Effector CD8-positive, alpha-beta T cell (primary cell): Measurements from ENCODE around the gene ITSN1.
"Not testable (repeated sequence)": the region's sequence is repeated elsewhere in the genome, so short reads cannot be mapped to it uniquely, and the experiment has no call there.

Source experiments
- DNase-seq: peaks from one replicate; lab custom pipeline; 2025; lab: John Stamatoyannopoulos, UW

Gene ITSN1

DNA sequence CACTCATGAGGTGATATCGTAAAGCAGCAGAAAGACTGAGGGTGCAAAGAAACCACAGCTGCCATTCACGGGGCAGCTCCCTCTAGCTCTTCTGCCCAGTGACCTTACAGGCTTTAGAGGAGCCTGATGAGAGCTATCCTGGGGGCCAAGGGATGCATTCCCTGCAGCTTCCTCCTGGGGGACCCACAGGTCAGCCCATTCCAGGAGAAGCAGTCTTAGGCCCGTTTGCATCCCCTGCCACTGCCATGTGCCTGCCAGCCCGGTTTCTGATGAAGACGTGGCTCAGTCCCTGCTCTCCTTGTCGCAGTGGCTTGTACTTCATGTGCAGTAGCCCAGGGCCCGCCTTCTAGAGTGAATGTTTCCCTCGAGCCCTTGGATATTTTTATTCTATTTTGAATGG is 250.6 kb downstream of the ITSN1 start:
- no peak for DNase-seq

DNA sequence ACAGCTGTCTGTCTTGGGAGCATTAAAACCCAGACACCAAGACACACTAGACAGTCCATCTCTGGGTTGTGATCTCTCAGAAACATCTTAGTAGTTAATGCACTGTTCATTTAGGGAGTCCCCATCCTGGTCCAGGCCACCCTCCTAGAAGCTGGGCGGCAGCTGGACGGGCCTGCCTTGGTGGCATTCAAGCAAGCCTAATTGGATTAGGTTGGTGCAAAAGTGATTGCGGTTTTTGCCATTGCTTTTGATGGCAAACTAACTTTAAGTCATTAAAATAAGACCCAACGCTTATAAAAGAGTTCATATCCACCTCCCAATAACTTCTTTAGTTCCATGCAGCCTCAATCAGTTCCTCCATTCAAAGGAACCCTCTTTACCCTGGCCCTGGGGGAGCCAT is 251.6 kb downstream of the ITSN1 start:
- DNase-seq, result no peak

DNA sequence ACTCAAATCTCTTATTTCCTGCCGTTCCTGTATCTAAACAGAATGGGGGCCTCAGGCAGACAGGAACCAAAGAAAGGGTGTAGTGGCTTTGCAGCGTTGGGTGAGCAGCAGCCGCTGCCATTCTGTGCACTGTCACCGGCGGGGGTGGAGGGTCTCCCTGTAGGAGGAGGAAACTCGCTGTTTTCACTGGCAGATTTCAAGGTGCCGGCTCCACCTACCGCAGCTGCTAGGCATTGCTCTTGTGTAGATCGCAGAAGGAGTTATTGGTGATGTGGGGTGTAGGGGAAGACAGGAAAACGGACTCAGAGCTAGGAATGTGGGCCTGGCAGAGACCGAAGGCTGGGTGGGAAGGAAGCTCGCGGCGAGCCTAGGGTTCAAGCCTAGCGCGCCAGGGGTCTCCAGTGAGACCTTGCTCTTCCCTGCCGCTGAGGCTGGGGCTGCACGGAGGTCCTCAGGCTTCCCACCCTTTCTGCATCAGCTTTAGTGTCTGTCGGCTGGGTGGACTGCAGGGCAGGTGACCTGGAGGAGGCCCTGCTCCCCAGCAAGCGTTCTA is 252.5 kb downstream of the ITSN1 start:
- peak; percentile 41 for DNase-seq

DNA sequence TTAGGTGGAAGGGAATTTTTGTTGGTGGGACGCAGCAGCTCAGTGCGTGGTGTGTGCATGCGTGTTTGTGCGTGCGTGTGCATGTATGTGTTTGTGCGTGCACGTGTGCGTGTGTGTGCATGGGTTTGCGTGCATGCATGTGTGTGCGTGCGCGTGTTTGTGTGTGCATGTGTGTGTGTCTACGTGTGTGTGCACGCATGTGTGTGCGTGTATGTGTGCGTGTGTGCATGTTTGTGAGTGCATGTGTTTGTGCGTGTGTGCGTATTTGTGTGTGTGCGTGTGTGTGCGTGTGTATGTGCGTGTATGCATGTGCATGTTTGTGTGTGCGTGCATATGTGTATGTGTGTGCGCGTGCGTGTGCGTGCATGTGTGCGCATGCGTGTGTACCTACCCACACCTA is 253.1 kb downstream of the ITSN1 start:
- DNase-seq, result no peak

DNA sequence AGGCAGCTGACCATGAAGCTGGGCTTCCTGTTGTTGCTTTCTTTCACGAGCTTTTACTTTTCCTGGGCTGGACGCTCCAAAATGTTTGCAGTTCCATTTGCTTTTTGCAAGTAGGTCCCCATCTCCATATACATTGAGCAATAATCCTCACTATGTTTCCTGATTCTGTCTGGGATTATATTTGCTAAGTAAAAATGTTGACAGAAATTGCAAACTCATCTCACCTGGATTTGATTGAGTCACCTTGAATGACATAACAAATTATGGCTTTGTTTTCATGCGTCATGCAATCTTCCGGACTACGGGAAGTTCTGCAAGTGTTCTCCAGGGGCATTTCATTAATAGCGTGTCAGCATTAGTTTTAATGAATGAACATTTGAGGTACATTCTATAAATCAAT is 254.4 kb downstream of the ITSN1 start:
- DNase-seq, result no peak

DNA sequence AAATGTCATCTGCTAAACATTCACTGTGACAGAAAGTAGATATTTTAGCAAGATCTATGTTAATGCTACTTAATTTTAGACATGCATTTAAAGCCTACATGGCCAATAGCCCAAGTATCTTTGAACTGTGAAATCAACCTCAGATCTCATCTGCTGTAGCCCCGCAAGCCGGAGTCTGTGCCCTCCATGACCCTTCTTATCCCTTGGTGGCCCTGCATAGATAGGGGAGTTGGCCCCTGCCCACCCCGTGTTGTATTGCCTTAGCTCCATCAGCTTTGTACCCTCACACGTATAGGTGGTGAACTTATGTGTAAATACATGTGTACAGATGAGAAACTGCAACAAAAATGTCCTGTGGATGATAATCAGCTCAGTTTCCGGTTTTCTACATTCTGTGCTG is 254.8 kb downstream of the ITSN1 start:
- no peak for DNase-seq

DNA sequence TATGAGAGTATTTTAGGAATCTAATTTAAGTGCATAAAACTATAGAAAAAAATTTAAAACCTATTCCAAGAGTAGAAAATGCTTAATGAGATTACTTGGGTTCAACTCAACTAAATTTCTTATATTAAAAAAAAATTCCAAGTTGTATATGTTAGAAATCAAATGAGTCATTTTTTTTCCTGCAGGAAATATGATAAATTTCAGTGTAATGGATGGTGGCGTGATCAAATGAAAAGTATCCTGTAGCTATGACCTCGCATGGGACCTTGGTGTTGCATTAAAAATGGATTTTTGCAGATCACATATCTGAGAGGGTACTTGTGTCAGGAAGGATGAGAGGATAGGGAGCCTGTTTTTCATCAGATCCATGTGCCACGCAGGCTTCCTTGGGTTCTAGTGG is 255.4 kb downstream of the ITSN1 start:
- DNase-seq, result no peak

DNA sequence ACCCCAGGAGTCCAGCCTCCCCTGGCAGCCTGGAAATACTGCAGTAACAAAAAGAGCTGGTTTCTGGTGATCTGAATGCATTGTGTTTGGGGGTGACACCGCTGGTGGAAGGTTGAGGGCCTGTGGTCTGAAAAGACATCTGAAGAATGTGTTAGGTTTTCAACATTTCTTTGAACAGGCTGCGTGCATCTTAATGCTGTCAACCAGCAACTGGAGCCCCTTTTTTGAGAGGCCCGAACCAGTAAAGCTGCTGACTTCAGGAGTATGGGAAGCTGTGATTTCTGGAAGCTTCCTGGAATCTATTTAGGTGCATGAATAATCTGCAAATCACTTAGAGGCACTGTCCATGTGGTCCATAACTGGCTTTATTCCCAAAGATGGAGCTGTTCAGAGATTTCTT is 256.3 kb downstream of the ITSN1 start:
- no peak for DNase-seq

DNA sequence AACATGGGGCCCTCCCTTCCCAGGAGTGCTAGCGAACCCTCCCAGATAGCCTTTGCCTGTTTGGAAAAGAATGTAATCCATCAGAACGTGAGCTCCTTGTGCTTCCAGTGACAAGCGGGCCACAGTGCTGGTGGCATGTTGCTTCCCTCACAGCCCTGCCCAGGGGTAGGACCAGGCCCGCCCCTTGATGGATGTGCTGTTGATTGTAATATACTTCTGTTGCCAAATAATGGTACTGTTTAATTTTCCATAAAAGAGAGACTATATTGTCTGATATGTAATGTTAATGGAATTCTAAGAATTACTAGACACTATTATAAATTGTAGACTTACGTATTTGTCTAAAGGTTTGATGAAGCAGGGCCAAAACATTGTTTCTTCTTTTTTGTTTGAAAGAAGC is 256.9 kb downstream of the ITSN1 start:
- DNase-seq, result no peak

DNA sequence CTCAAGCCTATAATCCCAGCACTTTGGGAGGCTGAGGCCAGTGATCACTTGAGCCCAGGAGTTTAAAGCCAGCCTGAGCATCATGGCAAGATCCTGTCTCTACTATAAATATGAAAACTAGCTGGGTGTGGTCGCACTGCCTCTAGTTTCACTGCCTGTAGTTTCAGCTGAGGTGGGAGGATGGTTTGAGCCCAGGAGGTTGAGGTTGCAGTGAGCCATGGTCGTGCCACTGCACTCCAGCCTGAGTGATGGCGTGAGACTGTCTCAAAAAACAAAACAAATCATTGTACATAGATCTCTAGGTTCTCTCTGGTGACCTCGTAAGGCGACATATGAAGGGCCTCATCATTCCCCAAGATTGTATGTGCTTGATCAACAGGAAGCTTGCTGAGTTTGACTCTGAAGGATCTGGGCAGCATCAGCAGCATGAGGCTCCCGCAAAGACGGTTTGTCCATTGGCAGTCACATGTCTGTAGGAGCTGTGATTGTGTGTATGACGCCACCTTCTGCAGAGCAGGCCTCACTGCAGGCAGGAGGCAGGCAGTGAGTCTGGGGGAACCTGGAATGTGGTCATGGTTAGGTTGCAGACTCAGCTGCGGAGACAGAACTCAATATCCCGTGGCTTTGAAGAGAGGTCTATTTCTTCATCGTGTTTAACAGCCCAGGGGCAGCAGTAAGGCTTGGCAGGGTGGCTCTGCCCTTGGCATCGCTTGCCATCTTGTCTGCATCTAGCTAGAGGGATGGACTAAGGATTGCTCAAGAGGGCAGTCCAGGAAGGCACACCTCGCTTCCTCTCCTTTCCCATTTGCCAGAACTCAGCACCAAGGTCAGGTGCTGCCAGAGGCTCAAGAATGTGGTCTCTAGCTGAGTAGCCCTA is 259.3 kb downstream of the ITSN1 start:
- DNase-seq, result no peak

DNA sequence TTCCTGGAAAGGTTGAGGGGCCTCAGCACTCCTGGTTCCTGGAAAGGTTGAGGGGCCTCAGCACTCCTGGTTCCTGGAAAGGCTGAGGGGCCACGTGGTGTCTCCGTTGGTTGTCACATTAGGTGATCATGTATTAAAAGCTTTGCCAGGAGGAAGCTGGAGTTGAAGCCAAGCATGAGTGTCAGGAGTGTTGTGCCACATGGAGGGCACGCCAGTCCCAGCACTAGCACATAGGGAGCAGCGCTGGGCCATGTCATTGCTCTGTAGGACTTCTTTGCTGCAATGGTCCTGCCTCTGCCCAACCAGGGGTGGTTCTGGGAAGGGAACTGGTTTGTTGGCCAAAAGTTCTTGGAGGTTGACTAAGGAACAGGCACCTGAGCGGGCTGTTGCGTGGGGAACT is 260.0 kb downstream of the ITSN1 start:
- no peak for DNase-seq

DNA sequence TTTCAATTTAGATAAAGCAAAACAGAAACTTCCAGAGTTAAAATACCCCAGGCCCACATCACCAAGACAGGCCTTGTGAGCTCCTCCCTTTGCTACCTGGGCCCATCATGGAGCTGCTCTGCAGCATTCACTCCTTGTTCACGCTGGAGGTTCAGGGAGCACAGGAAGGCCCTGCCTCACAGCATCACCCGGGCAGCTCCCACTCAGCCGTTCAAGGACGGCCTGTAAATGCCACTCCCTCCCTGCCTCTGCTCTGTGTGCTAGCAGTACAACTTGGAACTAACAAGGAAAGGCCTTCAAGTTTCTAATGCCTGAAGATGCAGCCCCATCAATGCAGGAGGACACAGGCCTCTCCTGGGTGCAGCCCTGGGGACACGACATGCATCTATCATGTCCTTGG is 261.7 kb downstream of the ITSN1 start:
- no peak for DNase-seq

DNA sequence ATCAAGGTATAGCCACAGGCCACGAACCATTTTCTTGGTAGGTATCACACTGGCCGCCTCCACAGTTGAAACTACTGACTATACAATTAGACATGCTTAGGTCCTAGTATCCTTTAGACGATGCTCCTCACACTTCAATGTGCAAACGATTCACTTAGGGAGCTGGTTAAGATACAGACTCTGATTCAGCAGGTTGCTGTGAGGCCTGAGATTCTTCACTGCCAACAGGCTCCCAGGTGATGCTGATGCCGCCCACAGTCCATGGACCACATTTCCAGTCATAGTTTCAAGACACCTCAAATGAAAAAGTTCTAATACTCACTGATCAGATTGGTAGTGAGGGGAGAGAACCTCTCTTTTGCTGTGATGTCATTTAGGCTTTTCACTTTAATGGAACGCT is 266.5 kb downstream of the ITSN1 start:
- DNase-seq, result no peak

DNA sequence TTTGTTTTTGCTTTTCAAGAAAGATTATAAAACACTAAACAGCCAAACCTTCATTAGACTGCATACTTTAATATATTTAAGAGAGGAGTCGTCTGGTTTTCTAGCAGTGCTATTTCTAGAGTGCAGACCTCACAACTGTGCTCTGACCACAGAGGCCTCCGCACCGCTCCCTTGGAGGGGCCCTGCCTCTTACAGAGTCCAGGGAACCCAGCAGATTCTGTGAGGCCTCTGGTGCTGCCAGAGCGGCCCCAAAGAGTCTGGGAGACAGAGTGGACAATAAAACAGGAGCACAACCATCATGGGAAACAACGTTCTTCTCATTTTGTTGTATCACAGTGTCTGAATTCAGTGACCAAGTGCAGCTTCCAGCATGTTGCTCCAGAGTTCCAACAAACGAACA is 267.5 kb downstream of the ITSN1 start:
- DNase-seq, result no peak

DNA sequence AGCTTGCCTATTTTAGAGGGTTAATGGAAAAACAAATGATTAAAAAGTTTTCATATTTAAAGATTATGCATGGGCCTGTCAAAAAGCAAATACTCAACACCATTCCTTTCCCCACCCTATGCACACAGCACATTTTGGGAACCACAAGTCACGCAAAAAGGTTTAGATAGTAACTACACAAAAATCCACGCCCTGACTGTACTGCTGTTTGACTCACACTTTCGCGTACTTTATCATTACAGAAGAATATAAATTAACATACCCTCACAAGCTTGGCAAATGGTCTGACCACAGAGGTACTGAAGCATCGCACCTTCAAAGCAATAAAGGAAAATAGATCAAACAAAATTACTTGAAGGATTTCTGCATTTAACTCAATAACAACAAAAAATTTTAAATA is 271.9 kb downstream of the ITSN1 start:
- no peak for DNase-seq

DNA sequence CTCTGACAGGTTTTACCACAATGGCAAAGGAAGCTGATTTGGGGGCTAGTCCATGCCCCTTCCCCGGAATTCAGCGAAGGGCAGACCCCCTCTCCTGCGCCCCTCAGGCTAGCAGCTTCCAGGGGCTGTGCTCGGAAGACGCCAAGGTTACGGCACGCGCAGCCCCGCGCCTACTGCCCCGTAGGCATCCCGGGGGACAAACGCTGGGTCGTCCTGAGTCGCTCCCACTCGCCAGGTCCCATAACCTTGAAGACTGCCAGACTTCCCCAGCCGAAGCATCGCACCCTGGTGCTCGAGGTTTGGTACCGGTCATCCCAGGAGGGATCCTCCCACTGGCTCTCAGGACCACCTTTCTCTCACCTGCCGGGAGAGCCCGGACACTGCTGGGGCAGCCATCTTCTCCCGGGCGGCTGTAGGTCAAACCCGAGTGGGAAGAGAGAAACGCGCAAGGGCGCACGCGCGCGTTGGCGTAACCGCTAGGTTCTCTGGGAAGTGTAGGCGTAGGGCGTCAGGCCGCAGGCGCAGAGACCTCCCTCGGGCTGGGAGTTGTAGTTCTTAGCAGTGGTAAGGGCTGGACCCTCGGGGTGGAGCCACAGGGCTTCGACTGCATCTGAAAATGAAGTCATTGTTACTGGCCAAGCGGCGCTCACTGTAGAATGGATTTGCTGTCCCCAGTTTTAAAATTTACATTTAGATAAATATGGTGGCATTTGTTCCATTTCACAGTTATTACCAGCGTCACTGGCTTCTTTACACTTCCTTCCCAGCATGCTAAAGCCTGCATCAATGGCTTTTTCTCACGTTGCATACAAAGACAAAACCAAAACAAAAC is 273.3 kb downstream of the ITSN1 start, which contains the start of gene ATP5PO:
TSS of gene ATP5PO (minus strand) at position 437 of the 832 bp plus-strand sequence. CDS start at position 396, 41 bp downstream.
- peak; percentile 94 for DNase-seq

DNA sequence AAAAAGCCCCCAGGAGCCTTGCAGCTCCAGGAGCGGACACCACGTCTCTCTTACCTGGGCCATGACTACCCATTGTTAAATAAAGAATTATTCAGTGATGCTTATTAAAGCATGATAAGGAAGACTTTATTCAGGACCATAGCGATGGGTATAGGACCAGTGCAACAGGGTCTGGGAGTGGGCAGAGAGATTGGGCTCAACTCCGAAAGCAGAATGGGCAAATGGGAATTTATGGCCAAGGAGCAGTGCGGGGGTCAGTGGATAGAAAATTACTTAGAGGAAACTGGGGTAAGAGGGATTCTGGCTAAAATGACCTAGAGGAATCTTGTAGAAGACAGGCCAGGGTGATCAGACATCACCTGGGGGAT is 273.9 kb downstream of the ITSN1 start:
- no peak for DNase-seq

DNA sequence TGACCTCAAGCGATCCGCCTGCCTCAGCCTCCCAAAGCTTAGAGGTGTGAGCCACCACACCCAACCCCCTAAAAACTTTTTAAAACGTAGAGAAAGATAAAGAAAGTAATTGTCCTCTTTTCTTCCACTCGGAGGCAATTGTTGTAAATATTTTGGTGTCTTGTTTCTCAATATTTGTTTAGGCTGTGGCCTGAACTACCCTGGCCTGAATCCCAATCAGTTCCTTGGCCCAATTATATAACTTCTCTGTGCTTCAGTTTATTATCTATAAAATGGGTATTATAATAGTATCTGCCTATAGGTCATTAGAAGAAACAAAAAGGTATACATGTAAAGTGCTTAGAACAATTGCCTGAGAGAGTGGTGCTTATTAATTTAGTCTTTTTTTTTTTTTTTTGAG is 275.1 kb downstream of the ITSN1 start:
- DNase-seq, result no peak

DNA sequence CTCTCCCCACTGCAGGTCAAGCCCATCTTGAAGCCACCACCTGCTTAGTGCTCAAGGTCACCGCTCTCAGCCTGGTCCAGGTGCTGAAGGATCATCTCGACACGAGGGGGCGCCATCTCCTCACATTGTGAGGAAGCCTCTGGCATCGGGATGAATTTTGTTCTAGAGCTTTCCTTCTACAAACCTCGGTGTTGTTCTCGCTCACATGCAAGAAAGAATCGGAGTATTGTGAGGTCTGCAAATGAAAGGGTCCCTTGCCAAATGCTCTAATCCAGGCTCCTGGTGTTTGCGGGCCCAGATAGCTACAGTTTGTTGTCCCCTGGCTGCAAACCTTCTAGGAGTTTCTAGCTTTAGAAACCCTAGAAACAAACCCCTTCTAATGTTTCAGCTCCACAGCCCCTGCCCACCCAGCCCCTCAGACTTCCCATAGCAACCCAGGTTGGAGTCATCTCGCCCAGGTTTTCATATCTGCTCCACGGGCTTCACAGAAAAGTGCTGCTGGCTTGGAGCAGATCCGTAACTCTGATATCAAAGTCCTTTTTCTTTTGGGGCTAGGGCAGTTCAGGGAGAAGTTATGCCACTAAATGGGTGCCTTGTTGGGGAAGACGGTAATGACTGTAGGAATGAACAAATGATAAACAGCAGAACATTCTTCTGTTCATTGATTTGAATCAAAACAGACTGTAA is 281.9 kb downstream of the ITSN1 start:
- DNase-seq, result peak; percentile 86

DNA sequence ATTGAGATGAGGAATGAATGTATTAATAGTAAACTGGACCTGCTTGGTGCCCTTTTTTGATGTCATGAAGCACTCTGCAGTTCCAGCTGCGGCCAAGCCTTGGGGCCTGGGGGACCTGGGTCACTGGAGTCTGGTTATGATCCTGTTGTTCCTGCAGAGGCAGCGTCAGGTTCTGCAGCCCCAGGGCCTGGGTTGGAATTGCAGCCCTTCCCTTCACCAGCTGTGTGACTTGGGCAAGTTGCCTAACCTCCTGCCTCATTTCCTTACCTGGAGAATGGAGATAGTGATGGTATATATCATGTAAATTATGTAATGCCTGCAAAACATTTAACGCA is 282.4 kb downstream of the ITSN1 start:
- DNase-seq, result no peak

DNA sequence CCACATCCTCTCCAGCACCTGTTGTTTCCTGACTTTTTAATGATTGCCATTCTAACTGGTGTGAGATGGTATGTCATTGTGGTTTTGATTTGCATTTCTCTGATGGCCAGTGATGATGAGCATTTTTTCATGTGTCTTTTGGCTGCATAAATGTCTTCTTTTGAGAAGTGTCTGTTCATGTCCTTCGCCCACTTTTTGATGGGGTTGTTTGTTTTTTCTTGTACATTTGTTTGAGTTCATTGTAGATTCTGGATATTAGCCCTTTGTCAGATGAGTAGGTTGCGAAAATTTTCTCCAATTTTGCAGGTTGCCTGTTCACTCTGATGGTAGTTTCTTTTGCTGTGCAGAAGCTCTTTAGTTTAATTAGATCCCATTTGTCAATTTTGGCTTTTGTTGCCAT is 283.9 kb downstream of the ITSN1 start:
- DNase-seq, result not testable (repeated sequence)

DNA sequence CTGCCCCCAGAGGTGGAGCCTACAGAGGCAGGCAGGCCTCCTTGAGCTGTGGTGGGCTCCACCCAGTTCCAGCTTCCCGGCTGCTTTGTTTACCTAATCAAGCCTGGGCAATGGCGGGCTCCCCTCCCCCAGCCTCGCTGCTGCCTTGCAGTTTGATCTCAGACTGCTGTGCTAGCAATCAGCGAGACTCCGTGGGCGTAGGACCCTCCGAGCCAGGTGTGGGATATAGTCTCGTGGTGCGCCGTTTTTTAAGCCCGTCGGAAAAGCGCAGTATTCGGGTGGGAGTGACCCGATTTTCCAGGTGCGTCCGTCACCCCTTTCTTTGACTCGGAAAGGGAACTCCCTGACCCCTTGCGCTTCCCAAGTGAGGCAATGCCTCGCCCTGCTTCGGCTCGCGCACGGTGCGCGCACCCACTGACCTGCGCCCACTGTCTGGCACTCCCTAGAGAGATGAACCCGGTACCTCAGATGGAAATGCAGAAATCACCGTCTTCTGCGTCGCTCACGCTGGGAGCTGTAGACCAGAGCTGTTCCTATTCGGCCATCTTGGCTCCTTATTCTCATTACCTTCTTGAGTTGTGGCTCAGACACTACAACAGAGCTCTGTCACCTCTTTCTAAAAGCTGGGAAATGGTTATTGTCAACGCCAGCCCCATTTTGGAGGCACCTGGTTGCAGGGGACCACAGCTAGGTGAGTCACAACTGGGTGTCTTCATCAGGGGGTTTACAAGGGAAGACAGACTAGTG is 288.9 kb downstream of the ITSN1 start:
- DNase-seq, result peak; percentile 49
